Gastroesophageal sphincter (tissue), 4 donors: Measurements from ENCODE around the gene RANBP10. TPM values are rescaled to one million over a fixed set of nuclear protein-coding genes. Genes with fewer than 3 reads are reported as not detected.
A peak's percentile ranks its signal among the peaks of the same experiment; 100 is the strongest.

Experiments
- ATAC-seq: fragments of 150-250 bp; one replicate; pipeline ENCODE4 v1.9.1; 2016; ENCODE audit warnings: mild to moderate bottlenecking, moderate library complexity
- H3K27ac ChIP-seq, 4 donors: fragments of 200-600 bp; sonication (generic) in 3 of 4; 1 replicate in 3 of 4; 2 replicates in 1 of 4; pipeline ENCODE4 v1.5.1; 2016 to 2019
- H3K27me3 ChIP-seq: fragments of 200-600 bp; sonication (generic); one replicate; pipeline ENCODE4 v1.5.1; 2019
- H3K36me3 ChIP-seq, 2 donors: fragments of 200-600 bp; sonication (generic); one replicate each; pipeline ENCODE4 v1.5.1; 2019; ENCODE audit warnings: control low read depth in 1 of 2
- H3K4me1 ChIP-seq, 3 donors: fragments of 200-600 bp; sonication (generic); 1 replicate in 2 of 3; 2 replicates in 1 of 3; pipeline ENCODE4 v1.5.1; 2016 to 2019; ENCODE audit warnings: control low read depth in 2 of 3
- H3K4me3 ChIP-seq, 2 donors: fragments of 200-600 bp; sonication (generic); one replicate each; pipeline ENCODE4 v1.5.1; 2019; ENCODE audit warnings: mild to moderate bottlenecking in 1 of 2, moderate library complexity in 1 of 2
- H3K9me3 ChIP-seq, 3 donors: fragments of 200-600 bp; sonication (generic); one replicate each; pipeline ENCODE4 v1.5.1; 2017 to 2019; ENCODE audit warnings: control low read depth in 2 of 3
- CTCF ChIP-seq, 4 experiments: fragments of 200-600 bp in 2 of 4; fragments of 450-650 bp in 2 of 4; sonication (generic) in 1 of 4; IDR thresholded peaks; one replicate each; pipeline ENCODE4 v1.5.1; 2017 to 2019; ENCODE audit warnings: antibody characterized with exemption in 4 of 4, mild to moderate bottlenecking in 2 of 4, moderate library complexity in 2 of 4
- EP300 ChIP-seq: sonication (generic); formaldehyde crosslinking; IDR thresholded peaks from one replicate; pipeline ENCODE4 v1.6.1; 2017; ENCODE audit warnings: antibody characterized with exemption, mild to moderate bottlenecking
- POLR2A ChIP-seq, 2 donors: fragments of 450-650 bp; IDR thresholded peaks; one replicate each; pipeline ENCODE4 v1.6.1; 2017; ENCODE audit warnings: antibody characterized with exemption in 2 of 2, mild to moderate bottlenecking in 2 of 2, moderate library complexity in 1 of 2
- POLR2AphosphoS5 ChIP-seq: sonication (generic); formaldehyde crosslinking; IDR thresholded peaks from one replicate; pipeline ENCODE4 v1.6.1; 2017; ENCODE audit warnings: antibody characterized with exemption
- WGBS, 2 donors: methylation state at CpG; one replicate each; pipeline ENCODE4 v1.1.5; 2018; ENCODE audit warnings: low coverage in 1 of 2; 5-methylcytosine and 5-hydroxymethylcytosine counted together
- total RNA-seq, 4 donors: library from RNA; depleted of rRNA; stranded (reverse); fragments of >200 nt; gene quantifications; one replicate each; pipeline ENCODE4 v1.1.0, GENCODE V29; 2016

The RANBP10 gene
- total RNA-seq, 4 donors from 2014 or later = 6.0 to 12.3 (median 8.4) TPM

- TF ChIP-seq POLR2A (IDR thresholded peaks at IDR 0.05) = no peak
- TF ChIP-seq EP300 = no peak
- no peak for TF ChIP-seq POLR2AphosphoS5
- TF ChIP-seq CTCF (IDR thresholded peaks at IDR 0.05) = no peak
- WGBS, 2 donors = 98% methylated on average over 5 of the region's 7 CpGs; no CpG with 5 or more reads in 1 of the 2 donors
- H3K27ac ChIP-seq = no peak overlapping the region
- peak; percentile 31 for ATAC-seq
- H3K9me3 ChIP-seq = no peaks in the 10 kb centered on the region
- no peaks in the 10 kb centered on the region for H3K27me3 ChIP-seq
- peaks cover 0 to 58% of the 10 kb centered on the region in 2 donors for H3K36me3 ChIP-seq
- no peak overlapping the region for H3K4me3 ChIP-seq
- H3K4me1 ChIP-seq = peaks cover 0 to 46% (median 11%) of the 10 kb centered on the region in 3 donors
Observed at GRCh38 chr16:67800338-67800926, 5.9 kb downstream of the RANBP10 start.

- H3K9me3 ChIP-seq = no peaks in the 10 kb centered on the region
- WGBS, 2 donors = 100% methylated on average over 1 to 2 of the region's 5 CpGs
- no peak for TF ChIP-seq EP300
- no peak for TF ChIP-seq CTCF (IDR thresholded peaks at IDR 0.05)
- TF ChIP-seq POLR2A (IDR thresholded peaks at IDR 0.05) = no peak
- no peak for TF ChIP-seq POLR2AphosphoS5
- H3K4me3 ChIP-seq = no peak overlapping the region
- peaks cover 0 to 16% (median 3%) of the 10 kb centered on the region in 3 donors for H3K4me1 ChIP-seq
- H3K27ac ChIP-seq = no peak overlapping the region
- H3K27me3 ChIP-seq = no peaks in the 10 kb centered on the region
- H3K36me3 ChIP-seq = peaks cover 0 to 31% of the 10 kb centered on the region in 2 donors
- no peak for ATAC-seq
Observed at GRCh38 chr16:67796099-67796718, 10.2 kb downstream of the RANBP10 start.

- Histone ChIP-seq H3K4me1 (no peaks in the 10 kb centered on the region), H3K4me3 (no peak overlapping the region)
Observed at GRCh38 chr16:67790071-67790470, 16.3 kb downstream of the RANBP10 start.

GRCh38 chr16:67786491-67786890, 19.9 kb downstream of the RANBP10 start:
- ATAC-seq = no peak
- Histone ChIP-seq H3K9me3 (no peaks in the 10 kb centered on the region), H3K27me3 (no peaks in the 10 kb centered on the region), H3K27ac (no peak overlapping the region), H3K4me1 (no peaks in the 10 kb centered on the region), H3K4me3 (no peak overlapping the region), H3K36me3 (peaks cover 0 to 3% of the 10 kb centered on the region in 2 donors)
- no peak for TF ChIP-seq POLR2A (IDR thresholded peaks at IDR 0.05)
- TF ChIP-seq EP300 = no peak
- TF ChIP-seq CTCF (IDR thresholded peaks at IDR 0.05) = no peak
- no peak for TF ChIP-seq POLR2AphosphoS5
- WGBS, 2 donors = 90 to 91% methylated on average over 5 of the region's 5 CpGs

More at GRCh38 chr16:67790071-67790470, 16.3 kb downstream of the RANBP10 start:
- Histone ChIP-seq H3K27ac (no peak overlapping the region), H3K36me3 (peaks cover 0 to 3% of the 10 kb centered on the region in 2 donors), H3K27me3 (no peaks in the 10 kb centered on the region), H3K9me3 (no peaks in the 10 kb centered on the region)
- ATAC-seq = no peak
- TF ChIP-seq POLR2A (IDR thresholded peaks at IDR 0.05) = no peak
- TF ChIP-seq EP300 = no peak
- TF ChIP-seq POLR2AphosphoS5 = no peak
- TF ChIP-seq CTCF (IDR thresholded peaks at IDR 0.05) = no peak

GRCh38 chr16:67783353-67783725, 23.0 kb downstream of the RANBP10 start:
- no peak for TF ChIP-seq EP300
- TF ChIP-seq CTCF (IDR thresholded peaks at IDR 0.05) = no peak
- no peak for TF ChIP-seq POLR2AphosphoS5
- no peak for TF ChIP-seq POLR2A (IDR thresholded peaks at IDR 0.05)
- no peaks in the 10 kb centered on the region for H3K27me3 ChIP-seq
- H3K4me3 ChIP-seq = no peak overlapping the region
- H3K36me3 ChIP-seq = peaks cover 0 to 14% of the 10 kb centered on the region in 2 donors
- H3K9me3 ChIP-seq = no peaks in the 10 kb centered on the region
- H3K27ac ChIP-seq = no peak overlapping the region
- no peaks in the 10 kb centered on the region for H3K4me1 ChIP-seq
- no peak for ATAC-seq
